ENCODE data around the gene CXXC1. TPM values are rescaled to one million over a fixed set of nuclear protein-coding genes. Genes with fewer than 3 reads are reported as not detected.
A peak's percentile ranks its signal among the peaks of the same experiment; 100 is the strongest.

CXXC1 gene
- total and polyA plus RNA-seq, 2 of the 13 experiments (the other 11 are each of a cell fraction or from before 2014, with no cell fraction given) = 32.9 to 39.0 TPM

DNA sequence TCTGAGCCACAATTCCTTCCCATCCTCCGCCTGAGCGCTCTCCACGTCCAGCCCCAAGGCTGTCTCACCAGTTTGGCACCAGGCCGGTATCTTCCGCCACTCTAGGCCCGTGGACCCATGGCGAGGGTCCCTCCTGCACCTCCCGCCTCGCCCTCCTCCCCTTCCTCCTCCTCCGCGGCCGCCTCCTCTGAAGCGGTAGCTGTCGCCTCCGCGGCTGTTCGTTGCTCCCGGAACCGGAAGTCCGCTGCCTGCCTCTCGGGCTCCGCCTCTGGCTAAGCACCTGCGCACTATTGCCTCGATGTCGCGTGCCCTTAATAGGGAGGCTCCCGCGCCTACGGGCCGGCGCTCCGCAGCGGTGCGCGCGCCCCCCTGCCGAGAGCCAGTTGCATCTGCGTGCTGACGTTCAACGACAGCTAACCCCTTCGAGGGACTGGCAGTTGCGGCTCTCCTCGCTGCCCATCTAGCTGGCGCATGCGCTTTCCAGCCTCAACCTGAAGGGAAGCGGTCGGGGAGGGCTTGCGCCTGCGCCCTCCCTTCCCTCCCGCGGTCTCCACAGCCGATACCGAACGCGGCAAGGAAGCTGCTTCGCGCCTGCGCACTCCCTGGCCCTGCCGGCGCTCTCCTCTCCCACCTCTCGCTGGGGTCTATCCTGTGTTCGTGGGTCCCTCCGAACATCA is 6.1 kb downstream of the CXXC1 start, which contains the start of gene MBD1 (continued):
- TF ChIP-seq, protein P1, sequence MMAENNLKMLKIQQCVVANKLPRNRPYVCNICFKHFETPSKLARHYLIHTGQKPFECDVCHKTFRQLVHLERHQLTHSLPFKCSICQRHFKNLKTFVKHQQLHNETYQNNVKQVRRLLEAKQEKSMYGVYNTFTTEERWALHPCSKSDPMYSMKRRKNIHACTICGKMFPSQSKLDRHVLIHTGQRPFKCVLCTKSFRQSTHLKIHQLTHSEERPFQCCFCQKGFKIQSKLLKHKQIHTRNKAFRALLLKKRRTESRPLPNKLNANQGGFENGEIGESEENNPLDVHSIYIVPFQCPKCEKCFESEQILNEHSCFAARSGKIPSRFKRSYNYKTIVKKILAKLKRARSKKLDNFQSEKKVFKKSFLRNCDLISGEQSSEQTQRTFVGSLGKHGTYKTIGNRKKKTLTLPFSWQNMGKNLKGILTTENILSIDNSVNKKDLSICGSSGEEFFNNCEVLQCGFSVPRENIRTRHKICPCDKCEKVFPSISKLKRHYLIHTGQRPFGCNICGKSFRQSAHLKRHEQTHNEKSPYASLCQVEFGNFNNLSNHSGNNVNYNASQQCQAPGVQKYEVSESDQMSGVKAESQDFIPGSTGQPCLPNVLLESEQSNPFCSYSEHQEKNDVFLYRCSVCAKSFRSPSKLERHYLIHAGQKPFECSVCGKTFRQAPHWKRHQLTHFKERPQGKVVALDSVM (CRISPR knock-in tag; IDR thresholded peaks at IDR 0.05) = peak; percentile 70
- TF ChIP-seq REXO4 (CRISPR knock-in tag; IDR thresholded peaks at IDR 0.05; ENCODE audit: borderline replicate concordance) (0 out of 2 replicates have a peak, but pooled peaks have one; percentile 30), MLLT10 (CRISPR knock-in tag; IDR thresholded peaks at IDR 0.05) (no peak), ZNF317 (CRISPR knock-in tag; IDR thresholded peaks at IDR 0.05) (0 out of 2 replicates have a peak, but pooled peaks have one; percentile 69), SOX13 (IDR thresholded peaks at IDR 0.05) (no peak), SOX13 (CRISPR knock-in tag; conservative IDR thresholded peaks at IDR 0.05 in 1 of 2, IDR thresholded peaks at IDR 0.05 in 1 of 2) (peak in 1 of 2 experiments; percentile 37; a peak in 2 of 4 replicates), SRF (IDR thresholded peaks at IDR 0.05; ENCODE audit: low read depth, low read length) (peak; percentile 69; the same call in 1 of the 2 replicates), MEIS2 (CRISPR knock-in tag; IDR thresholded peaks at IDR 0.05) (peak; percentile 79; the same call in 1 of the 2 replicates), TP53 (CRISPR knock-in tag; conservative IDR thresholded peaks at IDR 0.05) (0 out of 2 replicates have a peak, but pooled peaks have one; percentile 65), MEIS1 (CRISPR knock-in tag; IDR thresholded peaks at IDR 0.05; ENCODE audit: borderline replicate concordance) (0 out of 2 replicates have a peak, but pooled peaks have one; percentile 48), ZNF205 (CRISPR knock-in tag; IDR thresholded peaks at IDR 0.05) (peak; percentile 82; the same call in 1 of the 2 replicates), SAFB2 (CRISPR knock-in tag; IDR thresholded peaks at IDR 0.05; ENCODE audit: borderline replicate concordance, low read depth) (no peak), HCFC1 (IDR thresholded peaks at IDR 0.05; ENCODE audit: low read depth, low read length) (peak; percentile 59), BHLHE40 (IDR thresholded peaks at IDR 0.05; ENCODE audit: low read length) (peak; percentile 81), ZNF614 (CRISPR knock-in tag; IDR thresholded peaks at IDR 0.05; ENCODE audit: borderline replicate concordance) (0 out of 2 replicates have a peak, but pooled peaks have one; percentile 33), MBD4 (IDR thresholded peaks at IDR 0.05; ENCODE audit: borderline replicate concordance, low read length) (no peak), HNRNPLL (IDR thresholded peaks at IDR 0.05; ENCODE audit: low read depth, low read length, poor library complexity, severe bottlenecking) (peak; percentile 87), NR2F2 (IDR thresholded peaks at IDR 0.05; ENCODE audit: borderline replicate concordance, low read depth) (no peak)
- TF ChIP-seq, protein P2, sequence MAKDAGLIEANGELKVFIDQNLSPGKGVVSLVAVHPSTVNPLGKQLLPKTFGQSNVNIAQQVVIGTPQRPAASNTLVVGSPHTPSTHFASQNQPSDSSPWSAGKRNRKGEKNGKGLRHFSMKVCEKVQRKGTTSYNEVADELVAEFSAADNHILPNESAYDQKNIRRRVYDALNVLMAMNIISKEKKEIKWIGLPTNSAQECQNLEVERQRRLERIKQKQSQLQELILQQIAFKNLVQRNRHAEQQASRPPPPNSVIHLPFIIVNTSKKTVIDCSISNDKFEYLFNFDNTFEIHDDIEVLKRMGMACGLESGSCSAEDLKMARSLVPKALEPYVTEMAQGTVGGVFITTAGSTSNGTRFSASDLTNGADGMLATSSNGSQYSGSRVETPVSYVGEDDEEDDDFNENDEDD (CRISPR knock-in tag; IDR thresholded peaks at IDR 0.05; ENCODE audit: borderline replicate concordance) = peak; percentile 86
- TF ChIP-seq, protein P3, sequence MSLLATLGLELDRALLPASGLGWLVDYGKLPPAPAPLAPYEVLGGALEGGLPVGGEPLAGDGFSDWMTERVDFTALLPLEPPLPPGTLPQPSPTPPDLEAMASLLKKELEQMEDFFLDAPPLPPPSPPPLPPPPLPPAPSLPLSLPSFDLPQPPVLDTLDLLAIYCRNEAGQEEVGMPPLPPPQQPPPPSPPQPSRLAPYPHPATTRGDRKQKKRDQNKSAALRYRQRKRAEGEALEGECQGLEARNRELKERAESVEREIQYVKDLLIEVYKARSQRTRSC (CRISPR knock-in tag; IDR thresholded peaks at IDR 0.05; ENCODE audit: low read depth) = no peak
- TF ChIP-seq, protein P4, sequence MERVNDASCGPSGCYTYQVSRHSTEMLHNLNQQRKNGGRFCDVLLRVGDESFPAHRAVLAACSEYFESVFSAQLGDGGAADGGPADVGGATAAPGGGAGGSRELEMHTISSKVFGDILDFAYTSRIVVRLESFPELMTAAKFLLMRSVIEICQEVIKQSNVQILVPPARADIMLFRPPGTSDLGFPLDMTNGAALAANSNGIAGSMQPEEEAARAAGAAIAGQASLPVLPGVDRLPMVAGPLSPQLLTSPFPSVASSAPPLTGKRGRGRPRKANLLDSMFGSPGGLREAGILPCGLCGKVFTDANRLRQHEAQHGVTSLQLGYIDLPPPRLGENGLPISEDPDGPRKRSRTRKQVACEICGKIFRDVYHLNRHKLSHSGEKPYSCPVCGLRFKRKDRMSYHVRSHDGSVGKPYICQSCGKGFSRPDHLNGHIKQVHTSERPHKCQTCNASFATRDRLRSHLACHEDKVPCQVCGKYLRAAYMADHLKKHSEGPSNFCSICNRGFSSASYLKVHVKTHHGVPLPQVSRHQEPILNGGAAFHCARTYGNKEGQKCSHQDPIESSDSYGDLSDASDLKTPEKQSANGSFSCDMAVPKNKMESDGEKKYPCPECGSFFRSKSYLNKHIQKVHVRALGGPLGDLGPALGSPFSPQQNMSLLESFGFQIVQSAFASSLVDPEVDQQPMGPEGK (CRISPR knock-in tag; IDR thresholded peaks at IDR 0.05) = peak; percentile 47
